GM19025 (cell line): Measurements from ENCODE around the gene GASK1B.
A peak's percentile ranks its signal among the peaks of the same experiment; 100 is the strongest.

Experiments
- ATAC-seq: cut with Tn5 transposase; IDR thresholded peaks from one replicate; pipeline ENCODE4 v1.9.1; 2021; ENCODE audit warnings: mild to moderate bottlenecking, low read depth, moderate library complexity; ENCODE audit not compliant: unreplicated experiment

Gene GASK1B

GRCh38 chr4:158172261-158173258 is at the start of gene GASK1B:
TSS of gene GASK1B (minus strand) at chr4:158173025. CDS start at chr4:158171375, 1,650 bp downstream.
- no peak for ATAC-seq

- ATAC-seq: no peak
Observed at GRCh38 chr4:158219623-158220022, 46.8 kb upstream of the GASK1B start.

- no peak for ATAC-seq
Observed at GRCh38 chr4:158217763-158218162, 44.9 kb upstream of the GASK1B start.

GRCh38 chr4:158214856-158215255 is 42.0 kb upstream of the GASK1B start:
- no peak for ATAC-seq

- no peak for ATAC-seq
Observed at GRCh38 chr4:158213466-158213865, 40.6 kb upstream of the GASK1B start.

- ATAC-seq: no peak
Observed at GRCh38 chr4:158211222-158211621, 38.4 kb upstream of the GASK1B start.

GRCh38 chr4:158209825-158210807 is 37.3 kb upstream of the GASK1B start, which contains the start of gene TMEM144:
TSS of gene TMEM144 (plus strand) at chr4:158210486. CDS start at chr4:158212668, 2,182 bp downstream.
- ATAC-seq: peak; percentile 80

- no peak for ATAC-seq
Observed at GRCh38 chr4:158208963-158209640, 36.3 kb upstream of the GASK1B start.

GRCh38 chr4:158203929-158204328 is 31.1 kb upstream of the GASK1B start:
- ATAC-seq: no peak

- ATAC-seq: no peak
Observed at GRCh38 chr4:158203436-158203835, 30.6 kb upstream of the GASK1B start.

- no peak for ATAC-seq
Observed at GRCh38 chr4:158202481-158202880, 29.7 kb upstream of the GASK1B start.

- no peak for ATAC-seq
Observed at GRCh38 chr4:158201876-158202275, 29.1 kb upstream of the GASK1B start.

GRCh38 chr4:158201322-158201721 is 28.5 kb upstream of the GASK1B start:
- ATAC-seq: no peak

- no peak for ATAC-seq
Observed at GRCh38 chr4:158200214-158200613, 27.4 kb upstream of the GASK1B start.

- no peak for ATAC-seq
Observed at GRCh38 chr4:158197194-158197776, 24.5 kb upstream of the GASK1B start.

GRCh38 chr4:158195297-158195696 is 22.5 kb upstream of the GASK1B start:
- ATAC-seq: no peak

GRCh38 chr4:158193171-158193749 is 20.4 kb upstream of the GASK1B start:
- no peak for ATAC-seq

GRCh38 chr4:158192439-158193158 is 19.8 kb upstream of the GASK1B start:
- no peak for ATAC-seq

GRCh38 chr4:158190718-158191117 is 17.9 kb upstream of the GASK1B start:
- no peak for ATAC-seq
